Osteocyte (in vitro differentiated cells): ENCODE data around the gene KRTAP10-7. TPM values are rescaled to one million over a fixed set of nuclear protein-coding genes. Genes with fewer than 3 reads are reported as not detected.
"Not testable (repeated sequence)": the region's sequence is repeated elsewhere in the genome, so short reads cannot be mapped to it uniquely, and the experiment has no call there.

ENCODE experiments used
- DNase-seq: peaks from one replicate; pipeline ENCODE4 v3.0.0; 2021; ENCODE audit warnings: mixed read lengths; ENCODE audit not compliant: unreplicated experiment; ENCODE audit errors: extremely low spot score
- H3K27ac Mint-ChIP-seq: one replicate; pipeline ENCODE4 v1.8.0; 2021; ENCODE audit warnings: mild to moderate bottlenecking, mixed read lengths; ENCODE audit not compliant: unreplicated experiment
- H3K27me3 Mint-ChIP-seq: one replicate; pipeline ENCODE4 v1.8.0; 2021; ENCODE audit warnings: mixed read lengths; ENCODE audit not compliant: unreplicated experiment
- H3K36me3 Mint-ChIP-seq: one replicate; pipeline ENCODE4 v1.8.0; 2021; ENCODE audit warnings: mixed read lengths; ENCODE audit not compliant: unreplicated experiment
- H3K4me1 Mint-ChIP-seq: one replicate; pipeline ENCODE4 v1.8.0; 2021; ENCODE audit warnings: mixed read lengths; ENCODE audit not compliant: unreplicated experiment
- H3K4me3 Mint-ChIP-seq: one replicate; pipeline ENCODE4 v1.8.0; 2021; ENCODE audit warnings: mild to moderate bottlenecking, moderate library complexity, mixed read lengths; ENCODE audit not compliant: unreplicated experiment
- H3K9me3 Mint-ChIP-seq: one replicate; pipeline ENCODE4 v1.8.0; 2021; ENCODE audit warnings: mixed read lengths; ENCODE audit not compliant: unreplicated experiment
- total RNA-seq: library from RNA; stranded (reverse); gene quantifications from 2 replicates; pipeline ENCODE4 v1.2.1, GENCODE V29; 2021
- TF ChIP-seq, protein P1 (sequence below): fragments of 200-600 bp; sonication (generic); IDR thresholded peaks from 2 replicates; pipeline ENCODE4 v1.5.0; 2021; ENCODE audit warnings: antibody characterized with exemption, mild to moderate bottlenecking, moderate library complexity

KRTAP10-7 gene
- total RNA-seq, 1 donor from 2014 or later = not detected

DNA sequence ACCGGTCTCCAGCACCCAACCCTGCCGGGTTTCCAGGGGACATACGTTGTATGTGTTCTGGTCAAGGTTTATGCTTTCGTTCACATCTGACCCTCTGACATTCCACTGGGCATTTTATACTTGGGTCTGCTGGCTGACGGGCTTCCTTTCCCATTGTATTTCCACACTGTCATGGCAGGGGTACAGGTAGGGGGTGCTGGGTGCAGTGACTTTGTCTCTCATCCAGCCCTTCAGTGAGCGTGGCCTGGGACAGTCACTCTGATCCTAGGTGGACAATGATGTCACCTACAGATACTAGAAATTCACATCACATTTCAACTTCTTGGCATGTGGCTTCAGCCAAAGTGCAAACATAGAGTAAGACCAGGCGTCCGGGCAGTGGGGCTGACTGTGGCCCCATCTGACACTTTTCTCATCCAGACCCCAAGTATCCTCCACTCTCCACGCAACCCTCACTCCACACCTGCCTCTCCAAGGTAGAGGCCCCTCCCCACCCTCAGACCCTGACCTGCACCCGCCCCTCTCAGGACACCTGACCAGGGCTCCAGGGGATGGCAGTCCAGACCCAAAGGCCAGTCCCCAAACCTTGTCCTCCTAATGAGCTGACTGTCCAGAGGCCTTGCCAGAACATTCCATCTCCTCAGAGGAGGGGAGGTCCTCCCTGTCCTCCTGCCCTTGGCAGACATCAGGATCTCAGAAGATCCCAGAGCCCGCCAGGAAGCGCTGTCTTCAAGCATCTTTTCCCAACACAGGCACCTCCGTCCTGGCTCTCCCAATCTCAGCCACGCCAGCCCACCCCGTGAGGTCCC is 36.0 kb downstream of the KRTAP10-7 start:
- no peaks in the 10 kb centered on the region for H3K36me3 Mint-ChIP-seq
- H3K9me3 Mint-ChIP-seq = peaks cover 16% of the 10 kb centered on the region
- DNase-seq = peak; percentile 73
- H3K27ac Mint-ChIP-seq = no peak overlapping the region
- H3K4me3 Mint-ChIP-seq = no peak overlapping the region
- H3K4me1 Mint-ChIP-seq = no peaks in the 10 kb centered on the region
- peaks cover 16% of the 10 kb centered on the region for H3K27me3 Mint-ChIP-seq
- TF ChIP-seq, protein P1, sequence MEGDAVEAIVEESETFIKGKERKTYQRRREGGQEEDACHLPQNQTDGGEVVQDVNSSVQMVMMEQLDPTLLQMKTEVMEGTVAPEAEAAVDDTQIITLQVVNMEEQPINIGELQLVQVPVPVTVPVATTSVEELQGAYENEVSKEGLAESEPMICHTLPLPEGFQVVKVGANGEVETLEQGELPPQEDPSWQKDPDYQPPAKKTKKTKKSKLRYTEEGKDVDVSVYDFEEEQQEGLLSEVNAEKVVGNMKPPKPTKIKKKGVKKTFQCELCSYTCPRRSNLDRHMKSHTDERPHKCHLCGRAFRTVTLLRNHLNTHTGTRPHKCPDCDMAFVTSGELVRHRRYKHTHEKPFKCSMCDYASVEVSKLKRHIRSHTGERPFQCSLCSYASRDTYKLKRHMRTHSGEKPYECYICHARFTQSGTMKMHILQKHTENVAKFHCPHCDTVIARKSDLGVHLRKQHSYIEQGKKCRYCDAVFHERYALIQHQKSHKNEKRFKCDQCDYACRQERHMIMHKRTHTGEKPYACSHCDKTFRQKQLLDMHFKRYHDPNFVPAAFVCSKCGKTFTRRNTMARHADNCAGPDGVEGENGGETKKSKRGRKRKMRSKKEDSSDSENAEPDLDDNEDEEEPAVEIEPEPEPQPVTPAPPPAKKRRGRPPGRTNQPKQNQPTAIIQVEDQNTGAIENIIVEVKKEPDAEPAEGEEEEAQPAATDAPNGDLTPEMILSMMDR = no peak

DNA sequence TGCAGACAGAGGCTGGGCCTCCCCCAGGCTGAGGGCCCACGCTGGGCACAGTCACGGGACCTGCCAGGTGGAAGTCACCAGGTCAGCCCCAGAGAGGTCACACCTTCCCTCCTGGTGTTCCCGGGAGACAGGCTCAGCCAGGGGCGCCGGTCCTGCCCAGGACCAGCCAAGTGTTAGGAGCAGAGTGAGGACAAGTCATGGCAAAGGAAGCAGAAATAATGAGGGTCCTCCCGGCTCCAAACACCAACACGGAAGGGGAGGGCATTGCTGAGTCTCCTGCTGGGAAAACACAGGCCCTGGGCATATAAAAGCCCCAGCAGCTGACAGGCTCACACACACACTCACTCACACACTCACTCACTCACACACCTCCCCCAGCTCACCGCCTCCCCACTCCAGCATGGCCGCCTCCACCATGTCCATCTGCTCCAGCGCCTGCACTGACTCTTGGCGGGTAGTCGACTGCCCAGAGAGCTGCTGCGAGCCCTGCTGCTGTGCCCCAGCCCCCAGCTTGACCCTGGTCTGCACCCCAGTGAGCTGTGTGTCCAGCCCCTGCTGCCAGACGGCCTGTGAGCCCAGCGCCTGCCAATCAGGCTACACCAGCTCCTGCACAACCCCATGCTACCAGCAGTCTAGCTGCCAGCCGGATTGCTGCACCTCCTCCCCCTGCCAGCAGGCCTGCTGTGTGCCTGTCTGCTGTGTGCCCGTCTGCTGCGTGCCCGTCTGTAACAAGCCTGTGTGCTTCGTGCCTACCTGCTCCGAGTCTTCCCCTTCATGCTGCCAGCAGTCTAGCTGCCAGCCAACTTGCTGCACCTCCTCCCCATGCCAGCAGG is 36.8 kb downstream of the KRTAP10-7 start, which contains the start of gene KRTAP10-10:
TSS of gene KRTAP10-10 (plus strand) at position 339 of the 833 bp plus-strand sequence. CDS start at position 401, 62 bp downstream.
- TF ChIP-seq, protein P1 = no peak
- Mint-ChIP-seq H3K36me3 (no peaks in the 10 kb centered on the region), H3K4me3 (no peak within 1 kb of the TSS), H3K4me1 (no peaks in the 10 kb centered on the region), H3K9me3 (peaks cover 12% of the 10 kb centered on the region), H3K27me3 (peaks cover 16% of the 10 kb centered on the region), H3K27ac (no peak within 1 kb of the TSS)
- peak; percentile 80 for DNase-seq

DNA sequence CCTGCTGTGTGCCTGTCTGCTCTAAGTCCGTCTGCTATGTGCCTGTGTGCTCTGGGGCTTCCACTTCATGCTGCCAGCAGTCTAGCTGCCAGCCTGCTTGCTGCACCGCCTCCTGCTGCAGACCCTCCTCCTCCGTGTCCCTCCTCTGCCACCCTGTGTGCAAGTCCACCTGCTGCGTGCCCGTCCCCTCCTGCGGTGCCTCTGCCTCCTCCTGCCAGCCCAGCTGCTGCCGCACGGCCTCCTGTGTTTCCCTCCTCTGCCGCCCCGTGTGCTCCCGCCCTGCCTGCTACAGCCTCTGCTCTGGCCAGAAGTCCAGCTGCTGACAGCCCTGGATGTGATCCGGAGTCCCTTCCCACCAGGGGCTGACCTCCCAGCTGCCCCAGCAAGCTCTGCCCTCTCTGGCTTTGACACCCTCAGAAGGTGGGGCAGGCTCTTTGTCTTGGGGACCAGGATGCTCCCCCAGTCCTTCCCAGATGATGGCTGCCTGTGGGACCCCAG is 37.5 kb downstream of the KRTAP10-7 start:
- DNase-seq = peak; percentile 63
- not testable (repeated sequence) for H3K9me3 Mint-ChIP-seq, H3K36me3 Mint-ChIP-seq, H3K4me3 Mint-ChIP-seq, H3K27ac Mint-ChIP-seq, H3K4me1 Mint-ChIP-seq
- H3K27me3 Mint-ChIP-seq = peaks cover 16% of the 10 kb centered on the region

DNA sequence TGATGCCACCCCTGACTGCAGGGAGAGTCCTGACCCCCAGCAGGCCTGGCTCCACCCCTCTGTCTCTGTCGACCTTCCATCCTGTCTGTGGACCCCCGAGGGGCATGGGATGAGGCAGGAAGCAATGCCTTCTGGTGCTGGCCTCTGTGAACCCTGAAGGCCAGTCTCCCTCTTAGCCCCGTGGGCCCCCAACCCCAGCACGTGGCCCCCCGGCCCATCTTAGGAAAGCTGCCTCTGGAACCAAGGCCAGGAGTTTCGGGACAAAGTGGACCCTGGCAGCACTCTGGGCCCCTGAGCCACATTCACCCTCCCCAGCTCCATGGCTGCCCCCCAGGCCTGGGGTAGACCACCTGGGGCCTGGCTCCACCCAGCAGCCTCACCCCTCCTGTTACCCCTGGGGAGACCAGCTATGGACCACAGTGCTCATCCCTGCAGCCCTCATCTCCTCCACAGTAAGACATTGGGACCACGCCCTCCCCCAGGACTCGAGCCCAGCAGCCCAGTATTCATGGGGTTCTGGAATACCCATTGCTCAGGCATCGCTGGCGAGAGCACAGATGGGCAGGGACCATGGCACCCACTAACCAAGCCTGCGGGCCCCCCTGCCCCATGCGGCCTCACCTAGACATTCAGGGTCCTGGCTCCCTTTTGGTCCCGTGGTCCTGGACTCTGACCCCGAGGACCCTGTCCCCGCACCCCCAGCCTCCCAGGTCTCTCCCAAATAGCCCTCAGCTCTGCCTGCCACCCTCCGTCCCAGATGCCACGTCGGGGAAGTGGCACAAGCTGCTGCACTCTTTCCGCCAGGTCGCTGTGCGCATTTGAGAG is 38.3 kb downstream of the KRTAP10-7 start:
- peaks cover 16% of the 10 kb centered on the region for H3K27me3 Mint-ChIP-seq
- not testable (repeated sequence) for H3K27ac Mint-ChIP-seq, H3K4me3 Mint-ChIP-seq, H3K36me3 Mint-ChIP-seq, H3K4me1 Mint-ChIP-seq
- peaks cover 14% of the 10 kb centered on the region for H3K9me3 Mint-ChIP-seq
- peak; percentile 65 for DNase-seq

DNA sequence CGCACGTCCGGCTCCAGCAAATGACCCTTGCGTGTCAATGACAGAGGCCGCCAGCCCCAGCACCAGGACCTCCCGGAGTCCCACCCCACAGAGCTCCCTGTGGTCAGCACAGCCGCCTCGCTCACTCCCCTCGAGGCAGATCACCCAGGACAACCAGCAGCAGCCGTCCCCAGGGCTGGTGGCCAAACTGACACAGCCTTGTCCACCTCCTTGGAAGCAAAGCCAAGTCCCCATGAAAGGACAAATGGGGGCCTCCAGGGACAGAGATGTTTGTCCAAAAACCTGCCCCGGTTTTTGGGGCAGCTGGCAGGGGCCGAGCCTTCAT is 38.9 kb downstream of the KRTAP10-7 start:
- H3K36me3 Mint-ChIP-seq = no peaks in the 10 kb centered on the region
- peak; percentile 83 for DNase-seq

More for the DNA sequence above, 38.9 kb downstream of the KRTAP10-7 start:
- H3K9me3 Mint-ChIP-seq = peaks cover 19% of the 10 kb centered on the region
- H3K4me1 Mint-ChIP-seq = no peaks in the 10 kb centered on the region
- no peak overlapping the region for H3K4me3 Mint-ChIP-seq
- H3K27ac Mint-ChIP-seq = no peak overlapping the region
- peaks cover 16% of the 10 kb centered on the region for H3K27me3 Mint-ChIP-seq
- TF ChIP-seq, protein P1 = no peak
